K562 (cell line): ENCODE data around the gene PCDHA10. TPM values are rescaled to one million over a fixed set of nuclear protein-coding genes. Genes with fewer than 3 reads are reported as not detected.
"Not testable (repeated sequence)": the region's sequence is repeated elsewhere in the genome, so short reads cannot be mapped to it uniquely, and the experiment has no call there.

ENCODE experiments used
- ATAC-seq: fragments of 200-7000 bp; cut with Tn5 transposase; 3 replicates; pipeline ENCODE4 v1.9.1; 2020; ENCODE audit warnings: moderate library complexity
- BruUV-seq: library from RNA; stranded (reverse); fragments of 400-500 nt; replicated peaks from 2 replicates; lab custom pipeline; 2021; lab: Mats Ljungman, UMichigan
- CTCF ChIA-PET: fragments of 300-600 bp; formaldehyde crosslinking; extraction: SDS; loops from one replicate; lab custom pipeline; 2021; ENCODE audit warnings: low intra/inter-chr PET ratio; lab: Yijun Ruan, JAX
- POLR2A ChIA-PET: fragments of 300-600, 350-650 bp; sonication (Branson Sonifier 250); formaldehyde crosslinking; extraction: SDS; loops from one replicate; lab custom pipeline; 2021; ENCODE audit warnings: antibody characterized with exemption, inconsistent platforms; lab: Yijun Ruan, JAX
- DNase-seq, 4 experiments: peaks; one replicate each; pipeline versions ENCODE4 v3.0.0 to v3.0.0-alpha.2; 2011 to 2018; ENCODE audit warnings: low spot score in 3 of 4, mixed read lengths in 3 of 4; ENCODE audit errors: extremely low read depth in 1 of 4
- FAIRE-seq: peaks from 2 replicates; lab custom pipeline; 2011; peaks lifted over from hg19 to GRCh38; lab: Jason Lieb, UNC
- H2AFZ ChIP-seq: 2 replicates; pipeline ENCODE4 v1.6.0; 2011; ENCODE audit warnings: low read depth, low read length, control low read depth, inconsistent platforms
- H3K27ac ChIP-seq: fragments of 200-600 bp; 3 replicates; pipeline ENCODE4 v1.8.0; 2011; ENCODE audit warnings: low read depth, mild to moderate bottlenecking, control low read depth, inconsistent platforms, low read length, moderate library complexity, mixed read lengths; ENCODE audit errors: extremely low read depth
- H3K27me3 ChIP-seq, 2 experiments: fragments of 300-600 bp in 1 of 2; 2 replicates in 1 of 2; 3 replicates in 1 of 2; pipeline versions ENCODE4 v1.6.0 to v1.8.0; 2011; ENCODE audit warnings: inconsistent platforms in 2 of 2, low read length in 2 of 2, mild to moderate bottlenecking in 1 of 2, mixed read lengths in 1 of 2, moderate library complexity in 1 of 2; ENCODE audit not compliant: control insufficient read depth in 2 of 2, insufficient read depth in 2 of 2
- H3K36me3 ChIP-seq: fragments of 300-600 bp; 3 replicates; pipeline ENCODE4 v1.8.0; 2011; ENCODE audit warnings: mild to moderate bottlenecking, low read length, inconsistent platforms; ENCODE audit not compliant: control insufficient read depth, insufficient read depth
- H3K4me1 ChIP-seq, 2 experiments: fragments of 200-600 bp in 1 of 2; replicated peaks in 1 of 2; 2 replicates in 1 of 2; 3 replicates in 1 of 2; pipeline versions ENCODE4 v1.5.1 to v1.8.0; 2011; ENCODE audit warnings: inconsistent platforms in 2 of 2, low read length in 2 of 2, mild to moderate bottlenecking in 1 of 2, mixed read lengths in 1 of 2, moderate library complexity in 1 of 2; ENCODE audit not compliant: control insufficient read depth in 2 of 2, insufficient read depth in 2 of 2
- H3K4me2 ChIP-seq: 2 replicates; pipeline ENCODE4 v1.6.1; 2011; ENCODE audit warnings: low read length, control low read depth, inconsistent platforms, mixed read lengths; ENCODE audit not compliant: insufficient read depth
- H3K4me3 ChIP-seq: fragments of 200-600 bp; sonication (generic), shearing (Covaris generic); 2 replicates; pipeline ENCODE4 v1.5.1; 2016; ENCODE audit warnings: control low read depth, inconsistent platforms
- H3K79me2 ChIP-seq: fragments of 200-600 bp; 3 replicates; pipeline ENCODE4 v1.8.0; 2011; ENCODE audit warnings: low read length, inconsistent platforms; ENCODE audit not compliant: control insufficient read depth, insufficient read depth
- H3K9ac ChIP-seq, 2 experiments: 2 replicates each; pipeline versions ENCODE4 v1.6.0 to v1.6.1; 2011; ENCODE audit warnings: low read depth in 2 of 2, low read length in 2 of 2, control low read depth in 1 of 2, inconsistent platforms in 1 of 2, mild to moderate bottlenecking in 1 of 2, mixed read lengths in 1 of 2; ENCODE audit not compliant: insufficient read depth in 1 of 2
- H3K9me1 ChIP-seq: one replicate; pipeline ENCODE4 v1.6.0; 2011; ENCODE audit warnings: inconsistent platforms, mild to moderate bottlenecking, low read length, moderate library complexity; ENCODE audit not compliant: control insufficient read depth, insufficient read depth
- H3K9me3 ChIP-seq: replicated peaks from 2 replicates; pipeline ENCODE4 v1.5.1; 2011; ENCODE audit warnings: low read depth, low read length, inconsistent platforms; ENCODE audit not compliant: control insufficient read depth, insufficient read depth
- H4K20me1 ChIP-seq: replicated peaks from 2 replicates; pipeline ENCODE4 v1.6.1; 2011; ENCODE audit warnings: low read length, inconsistent platforms, mixed read lengths; ENCODE audit not compliant: control insufficient read depth, insufficient read depth
- BCLAF1 ChIP-seq, 2 experiments: fragments of 450-650 bp in 1 of 2; IDR thresholded peaks; 2 replicates each; pipeline ENCODE4 v1.6.1; 2011 to 2017; ENCODE audit warnings: low read depth in 2 of 2, antibody characterized with exemption in 1 of 2, borderline replicate concordance in 1 of 2, low read length in 1 of 2, mild to moderate bottlenecking in 1 of 2, mixed read lengths in 1 of 2; ENCODE audit not compliant: control insufficient read depth in 1 of 2
- GABPB1 ChIP-seq: sonication (generic); formaldehyde crosslinking; IDR thresholded peaks from 2 replicates; pipeline ENCODE4 v1.8.0; 2022; ENCODE audit warnings: mild to moderate bottlenecking, missing genetic modification reagents
- HLTF ChIP-seq: fragments of 450-650 bp; IDR thresholded peaks from 2 replicates; pipeline ENCODE4 v1.6.1; 2016
- JUN ChIP-seq, 2 experiments: sonication (generic) in 1 of 2; formaldehyde crosslinking in 1 of 2; IDR thresholded peaks; 2 replicates each; pipeline versions ENCODE4 v1.6.1 to v1.8.0; 2012 to 2022; ENCODE audit warnings: borderline replicate concordance in 2 of 2, mild to moderate bottlenecking in 2 of 2, improper control_type of control experiment in 1 of 2, low read depth in 1 of 2, low read length in 1 of 2, missing genetic modification reagents in 1 of 2
- NFATC3 ChIP-seq: fragments of 450-650 bp; IDR thresholded peaks from 2 replicates; pipeline ENCODE4 v1.6.1; 2017; ENCODE audit warnings: mild to moderate bottlenecking
- ZFPM2 ChIP-seq: fragments of 250-450 bp; sonication (Bioruptor Pico); IDR thresholded peaks from 2 replicates; pipeline ENCODE4 v1.5.1; 2022; ENCODE audit warnings: mild to moderate bottlenecking
- ZNF324 ChIP-seq: fragments of 250-450 bp; sonication (Bioruptor Pico); IDR thresholded peaks from 2 replicates; pipeline ENCODE4 v1.4.0; 2020; ENCODE audit warnings: mild to moderate bottlenecking
- WGBS: fragments of 100-300 bp; shearing (Covaris generic); methylation state at CpG from one replicate; pipeline ENCODE4 v1.1.6; 2016; ENCODE audit warnings: low coverage, mixed read lengths; ENCODE audit not compliant: insufficient coverage; ENCODE audit errors: missing lambda C conversion rate; 5-methylcytosine and 5-hydroxymethylcytosine counted together
- in situ Hi-C: fragments of 300-500 bp; cut with MboI; formaldehyde crosslinking; loops from 4 replicates; pipeline ENCODE4 v1.15.0; 2018; ENCODE audit warnings: inconsistent platforms, mixed read lengths
- intact Hi-C: fragments of 100-400 bp; cut with micrococcal nuclease; formaldehyde crosslinking; loops from 2 replicates; pipeline ENCODE4 v1.14.2; 2022
- polyA plus RNA-seq, 8 experiments: library from polyadenylated mRNA; depleted of rRNA in 4 of 8; stranded (reverse) in 5 of 8; unstranded in 3 of 8; fragments of >200 nt; fragmentation: Nextera tagmentation in 2 of 8; fragmentation: Illumina TruSeq in 1 of 8; extraction: Ambion mirVana in 2 of 8; extraction: Trizol in 1 of 8; gene quantifications; 2 replicates each; pipeline versions ENCODE4 v1.2.1 to v1.2.3, GENCODE V29; 2011 to 2014; ENCODE audit warnings: inconsistent platforms in 1 of 8, missing spikeins in 1 of 8
- total RNA-seq, 7 experiments: library from RNA; depleted of rRNA in 6 of 7; stranded (reverse); fragments of >200 nt in 6 of 7; fragmentation: Illumina TruSeq in 2 of 7; extraction: Trizol in 2 of 7; gene quantifications; 2 replicates each; pipeline versions ENCODE4 v1.2.1 to v1.2.3, GENCODE V29; 2011 to 2021; ENCODE audit warnings: low replicate concordance in 1 of 7
- TF ChIP-seq, protein P1 (sequence below): fragments of 450-650 bp; formaldehyde crosslinking; IDR thresholded peaks from 2 replicates; pipeline ENCODE4 v1.4.0; 2020; ENCODE audit warnings: mild to moderate bottlenecking, moderate library complexity
- TF ChIP-seq, protein P2 (sequence below): IDR thresholded peaks from 2 replicates; pipeline ENCODE4 v1.6.1; 2011; ENCODE audit not compliant: insufficient read length; ENCODE audit errors: extremely low read depth
- TF ChIP-seq, protein P3 (sequence below): IDR thresholded peaks from 2 replicates; pipeline ENCODE4 v1.6.1; 2012; ENCODE audit warnings: low read depth, low read length, improper control_type of control experiment, borderline replicate concordance

The PCDHA10 gene
- total and polyA plus RNA-seq, 9 of the 15 experiments (the other 6 are each of a cell fraction or from before 2014, with no cell fraction given): not detected

DNA sequence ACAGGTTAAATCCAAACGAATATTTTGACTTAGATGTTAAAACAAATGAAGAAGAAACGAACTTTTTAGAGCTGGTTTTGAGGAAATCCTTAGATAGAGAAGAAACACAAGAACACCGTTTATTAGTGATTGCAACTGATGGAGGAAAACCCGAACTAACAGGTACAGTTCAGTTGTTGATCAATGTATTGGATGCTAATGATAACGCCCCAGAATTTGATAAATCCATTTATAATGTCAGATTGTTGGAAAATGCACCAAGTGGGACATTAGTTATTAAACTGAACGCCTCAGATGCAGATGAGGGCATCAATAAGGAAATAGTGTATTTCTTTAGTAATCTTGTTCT, 33.4 kb upstream of the PCDHA10 start (continued):
- no peak for TF ChIP-seq ZFPM2 (CRISPR knock-in tag)
- no peak for TF ChIP-seq ZNF324 (CRISPR knock-in tag)
- TF ChIP-seq BCLAF1 (IDR thresholded peaks at IDR 0.05; ENCODE audit: borderline replicate concordance in 1 of 2, control insufficient read depth in 1 of 2, low read depth in 2 of 2, low read length in 1 of 2): no peak
- TF ChIP-seq GABPB1: no peak
- TF ChIP-seq, protein P1, sequence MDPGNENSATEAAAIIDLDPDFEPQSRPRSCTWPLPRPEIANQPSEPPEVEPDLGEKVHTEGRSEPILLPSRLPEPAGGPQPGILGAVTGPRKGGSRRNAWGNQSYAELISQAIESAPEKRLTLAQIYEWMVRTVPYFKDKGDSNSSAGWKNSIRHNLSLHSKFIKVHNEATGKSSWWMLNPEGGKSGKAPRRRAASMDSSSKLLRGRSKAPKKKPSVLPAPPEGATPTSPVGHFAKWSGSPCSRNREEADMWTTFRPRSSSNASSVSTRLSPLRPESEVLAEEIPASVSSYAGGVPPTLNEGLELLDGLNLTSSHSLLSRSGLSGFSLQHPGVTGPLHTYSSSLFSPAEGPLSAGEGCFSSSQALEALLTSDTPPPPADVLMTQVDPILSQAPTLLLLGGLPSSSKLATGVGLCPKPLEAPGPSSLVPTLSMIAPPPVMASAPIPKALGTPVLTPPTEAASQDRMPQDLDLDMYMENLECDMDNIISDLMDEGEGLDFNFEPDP: no peak
- no peak for TF ChIP-seq JUN (IDR thresholded peaks at IDR 0.05; ENCODE audit: borderline replicate concordance, low read depth, low read length)
- no peak for TF ChIP-seq JUN (CRISPR knock-in tag; IDR thresholded peaks at IDR 0.05; ENCODE audit: borderline replicate concordance)
- no peak for TF ChIP-seq HLTF
- TF ChIP-seq, protein P2, sequence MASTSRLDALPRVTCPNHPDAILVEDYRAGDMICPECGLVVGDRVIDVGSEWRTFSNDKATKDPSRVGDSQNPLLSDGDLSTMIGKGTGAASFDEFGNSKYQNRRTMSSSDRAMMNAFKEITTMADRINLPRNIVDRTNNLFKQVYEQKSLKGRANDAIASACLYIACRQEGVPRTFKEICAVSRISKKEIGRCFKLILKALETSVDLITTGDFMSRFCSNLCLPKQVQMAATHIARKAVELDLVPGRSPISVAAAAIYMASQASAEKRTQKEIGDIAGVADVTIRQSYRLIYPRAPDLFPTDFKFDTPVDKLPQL: no peak
- TF ChIP-seq, protein P3, sequence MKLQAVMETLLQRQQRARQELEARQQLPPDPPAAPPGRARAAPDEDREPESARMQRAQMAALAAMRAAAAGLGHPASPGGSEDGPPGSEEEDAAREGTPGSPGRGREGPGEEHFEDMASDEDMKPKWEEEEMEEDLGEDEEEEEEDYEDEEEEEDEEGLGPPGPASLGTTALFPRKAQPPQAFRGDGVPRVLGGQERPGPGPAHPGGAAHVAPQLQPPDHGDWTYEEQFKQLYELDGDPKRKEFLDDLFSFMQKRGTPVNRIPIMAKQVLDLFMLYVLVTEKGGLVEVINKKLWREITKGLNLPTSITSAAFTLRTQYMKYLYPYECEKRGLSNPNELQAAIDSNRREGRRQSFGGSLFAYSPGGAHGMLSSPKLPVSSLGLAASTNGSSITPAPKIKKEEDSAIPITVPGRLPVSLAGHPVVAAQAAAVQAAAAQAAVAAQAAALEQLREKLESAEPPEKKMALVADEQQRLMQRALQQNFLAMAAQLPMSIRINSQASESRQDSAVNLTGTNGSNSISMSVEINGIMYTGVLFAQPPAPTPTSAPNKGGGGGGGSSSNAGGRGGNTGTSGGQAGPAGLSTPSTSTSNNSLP: no peak
- no peak for TF ChIP-seq NFATC3

GRCh38 chr5:140822969-140823368, 32.7 kb upstream of the PCDHA10 start:
- CTCF ChIA-PET, H2AFZ ChIP-seq, H3K9me1 ChIP-seq, H4K20me1 ChIP-seq, ATAC-seq, DNase-seq, H3K27ac ChIP-seq, H3K9me3 ChIP-seq, POLR2A ChIA-PET, H3K36me3 ChIP-seq, FAIRE-seq, in situ Hi-C loops, BruUV-seq, intact Hi-C loops, H3K4me3 ChIP-seq, H3K79me2 ChIP-seq, H3K9ac ChIP-seq, H3K4me2 ChIP-seq, H3K27me3 ChIP-seq: not testable (repeated sequence)
- WGBS: 33% methylated on average over 38 of the region's 48 CpGs
- H3K4me1 ChIP-seq: peaks cover 0 to 16% of the 10 kb centered on the region in 2 experiments; a peak in 2 of 5 replicates
